HG02885 (cell line): Measurements from ENCODE around the gene KIF22.
"Not testable (repeated sequence)": the region's sequence is repeated elsewhere in the genome, so short reads cannot be mapped to it uniquely, and the experiment has no call there.

ENCODE experiments used
- ATAC-seq: cut with Tn5 transposase; IDR thresholded peaks from one replicate; pipeline ENCODE4 v1.9.1; 2021; ENCODE audit warnings: mild to moderate bottlenecking; ENCODE audit not compliant: unreplicated experiment, poor library complexity

KIF22 gene

DNA sequence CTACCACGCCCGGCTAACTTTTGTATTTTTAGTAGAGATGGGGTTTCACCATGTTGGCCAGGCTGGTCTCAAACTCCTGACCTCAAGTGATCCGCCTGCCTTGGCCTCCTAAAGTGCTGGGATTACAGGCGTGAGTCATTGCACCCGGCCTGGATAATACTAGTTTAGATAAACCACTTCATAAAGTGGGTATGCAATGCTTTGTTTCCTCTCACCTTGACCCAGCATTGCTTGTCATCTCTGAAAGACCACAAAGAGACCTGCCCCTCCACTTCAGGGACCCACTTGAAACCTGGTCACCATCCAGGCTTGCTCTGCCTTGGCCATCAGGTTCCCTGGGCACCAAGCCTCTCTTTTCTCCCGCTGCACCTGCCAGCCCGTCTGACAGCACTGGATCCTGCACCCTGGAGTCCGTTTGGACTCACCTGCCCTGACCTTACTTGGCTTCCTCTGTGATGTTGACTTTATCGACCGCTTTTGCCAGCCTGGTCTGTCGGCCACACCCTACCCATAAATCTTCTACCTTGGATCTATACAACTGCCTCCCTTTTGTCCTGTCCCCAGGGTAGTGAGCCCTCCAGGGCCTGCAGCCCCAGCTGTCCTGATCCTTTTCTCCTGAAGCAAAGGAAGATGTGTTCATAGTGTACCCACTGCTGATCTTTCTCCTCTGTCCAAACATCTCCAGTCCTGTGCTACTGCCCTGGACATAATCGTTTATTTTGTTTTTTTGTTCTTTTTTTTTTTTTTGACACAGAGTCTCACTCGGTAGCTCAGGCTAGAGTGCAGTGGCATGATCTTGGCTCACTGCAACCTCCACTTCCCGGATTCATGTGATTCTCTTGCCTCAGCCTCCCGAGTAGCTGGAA, 25.2 kb upstream of the KIF22 start:
- ATAC-seq, result no peak

DNA sequence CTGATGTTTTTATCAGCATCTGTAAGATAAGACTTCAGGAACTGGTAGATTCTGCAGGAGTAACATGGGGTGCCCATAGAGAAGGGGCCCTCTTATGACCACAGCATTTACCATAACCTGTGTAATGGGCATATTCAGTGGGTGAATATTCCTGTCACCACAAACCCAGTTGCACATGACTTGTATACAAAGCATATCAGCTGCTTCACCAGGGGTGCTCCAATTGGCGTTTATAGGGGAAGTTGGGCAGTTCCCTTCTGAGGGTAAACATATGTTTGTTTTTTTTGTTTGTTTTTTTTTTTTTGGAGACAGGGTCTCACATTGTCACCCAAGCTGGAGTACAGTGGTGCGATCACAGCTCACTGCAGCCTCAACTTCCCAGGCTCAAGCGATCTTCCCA, 24.0 kb upstream of the KIF22 start:
- no peak for ATAC-seq

DNA sequence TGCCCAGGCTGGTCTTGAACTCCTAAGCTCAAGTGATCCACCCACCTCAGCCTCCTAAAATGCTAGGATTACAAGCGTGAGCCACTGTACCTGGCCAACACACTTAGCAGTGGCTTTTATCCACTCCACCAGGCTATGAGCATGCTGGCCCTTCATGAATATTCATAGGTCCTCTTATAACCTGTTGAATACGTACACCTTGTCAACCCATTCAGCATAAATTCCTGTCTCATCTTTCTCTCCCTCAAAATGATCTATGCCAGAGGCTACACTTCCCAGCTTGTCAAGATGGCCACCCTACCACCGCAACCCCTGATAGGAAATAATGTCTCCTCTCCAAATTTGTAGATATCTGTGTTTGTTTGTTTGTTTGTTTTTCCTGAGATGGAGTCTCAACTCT, 23.5 kb upstream of the KIF22 start:
- ATAC-seq, result no peak

DNA sequence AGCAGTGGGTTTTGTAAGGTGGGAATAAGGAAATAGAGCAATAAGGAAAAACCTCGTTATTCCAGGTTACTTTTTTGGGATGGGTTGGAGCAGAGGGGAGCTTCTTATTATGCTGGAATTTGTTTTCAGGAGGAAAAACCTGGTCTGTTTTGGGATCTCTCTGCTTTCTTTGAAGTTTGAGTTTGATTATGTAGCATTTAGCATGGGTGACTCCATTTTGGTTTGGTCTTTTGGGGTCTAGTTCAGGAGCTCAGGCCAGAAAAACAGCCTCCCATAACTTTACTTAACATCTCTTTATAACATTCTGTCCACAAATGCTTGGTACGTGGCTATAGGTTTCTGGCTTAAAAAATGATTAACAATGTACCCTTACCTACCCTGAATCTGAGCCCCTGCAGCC, 21.0 kb upstream of the KIF22 start:
- no peak for ATAC-seq

DNA sequence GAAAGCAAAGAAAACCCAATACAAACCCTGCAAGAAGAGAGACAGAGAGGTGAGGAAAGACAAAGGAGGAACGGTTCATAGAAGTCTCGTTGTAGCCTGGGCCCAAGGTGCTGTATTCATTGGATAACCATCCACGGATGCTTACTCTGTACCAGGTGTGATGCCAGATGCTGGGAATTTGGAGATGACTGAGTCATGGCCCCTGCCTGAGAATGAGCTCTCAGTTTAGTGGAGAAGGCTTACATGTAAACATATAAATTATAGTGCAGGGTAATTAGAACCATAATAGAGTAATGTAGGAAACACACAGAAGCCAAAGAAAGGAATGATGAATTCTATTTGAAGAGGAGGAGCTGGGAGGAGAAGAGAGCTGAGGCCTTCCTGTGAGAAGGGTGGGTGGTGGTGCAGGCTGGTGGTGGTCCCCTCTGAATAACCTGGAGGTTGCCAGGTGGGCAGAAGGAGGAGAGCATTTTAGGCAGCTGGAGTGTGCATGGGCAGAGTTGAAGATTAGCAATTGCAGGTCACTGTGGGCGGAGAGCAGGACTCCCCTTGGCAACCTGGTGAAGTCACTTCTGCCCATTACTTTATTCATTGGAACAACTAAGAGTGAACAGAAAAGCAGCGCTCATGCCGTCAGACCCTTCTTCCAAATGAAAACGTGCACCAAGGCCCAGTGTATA, 20.2 kb upstream of the KIF22 start:
- ATAC-seq, result no peak

DNA sequence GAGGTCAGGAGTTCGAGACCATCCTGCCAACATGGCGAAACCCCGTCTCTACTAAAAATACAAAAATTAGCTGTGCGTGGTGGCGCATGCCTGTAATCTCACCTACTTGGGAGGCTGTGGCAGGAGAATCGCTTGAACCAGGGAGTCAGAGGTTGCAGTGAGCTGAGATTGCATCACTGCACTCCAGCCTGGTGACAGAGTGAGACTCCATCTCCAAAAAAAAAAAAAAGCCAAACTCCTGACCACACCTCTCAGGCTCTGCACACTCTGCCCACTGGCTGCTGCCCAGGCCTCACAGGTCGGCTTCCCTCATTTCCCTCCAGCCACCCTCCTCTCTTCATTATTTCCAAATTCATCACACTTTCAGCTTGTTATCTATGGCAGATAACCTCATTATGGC, 18.2 kb upstream of the KIF22 start:
- not testable (repeated sequence) for ATAC-seq

DNA sequence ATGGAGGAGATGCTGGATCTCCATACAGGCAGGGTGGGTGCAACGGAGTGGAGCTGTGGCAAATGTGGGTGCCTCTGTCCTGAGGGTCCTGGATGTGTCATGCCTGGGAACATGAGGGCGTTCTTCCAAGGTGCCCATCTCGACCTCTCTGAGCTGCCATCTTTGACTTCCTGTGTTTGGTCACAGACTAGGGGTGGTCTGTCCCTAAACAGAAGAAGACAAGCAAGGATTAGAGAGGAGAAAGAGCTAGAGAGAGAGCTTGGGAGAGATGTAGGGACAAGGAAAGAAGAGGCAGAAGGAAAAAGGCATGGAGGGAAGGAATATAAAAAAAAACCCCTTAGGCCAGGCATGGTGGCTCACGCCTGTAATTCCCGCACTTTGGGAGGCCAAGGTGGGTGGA, 15.8 kb upstream of the KIF22 start:
- ATAC-seq, result no peak

DNA sequence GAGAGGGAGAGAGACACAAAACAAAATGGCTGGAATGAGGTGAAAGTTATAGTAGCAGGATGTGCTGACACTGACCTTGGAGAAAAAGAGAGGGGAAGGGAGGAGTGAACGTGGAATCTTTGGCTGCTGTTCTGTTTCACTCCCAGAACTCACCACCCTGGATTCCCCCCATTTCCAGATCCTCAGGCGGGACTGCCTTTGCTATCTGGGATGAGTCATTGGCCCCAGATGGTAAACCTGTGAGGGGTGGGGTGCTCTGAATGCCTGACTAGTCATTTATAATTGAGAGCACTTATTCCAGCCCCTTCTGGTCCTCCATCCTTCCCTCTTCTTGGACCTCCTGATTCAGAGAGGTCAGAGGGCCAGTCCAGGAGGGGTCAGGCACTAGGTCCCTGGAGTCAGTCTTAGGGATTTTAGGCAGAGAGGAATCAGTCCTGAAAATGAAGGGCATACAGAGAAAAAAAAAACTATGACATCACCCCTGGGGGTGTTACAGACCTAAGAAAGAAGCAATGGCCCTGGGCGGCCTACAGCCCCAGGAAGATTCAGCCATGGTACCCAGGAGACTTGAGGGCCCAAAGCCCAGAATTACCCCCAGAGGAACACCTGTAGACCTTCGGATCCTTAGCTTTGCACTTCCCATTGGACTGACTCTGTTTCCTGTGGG, 14.7 kb upstream of the KIF22 start:
- no peak for ATAC-seq

DNA sequence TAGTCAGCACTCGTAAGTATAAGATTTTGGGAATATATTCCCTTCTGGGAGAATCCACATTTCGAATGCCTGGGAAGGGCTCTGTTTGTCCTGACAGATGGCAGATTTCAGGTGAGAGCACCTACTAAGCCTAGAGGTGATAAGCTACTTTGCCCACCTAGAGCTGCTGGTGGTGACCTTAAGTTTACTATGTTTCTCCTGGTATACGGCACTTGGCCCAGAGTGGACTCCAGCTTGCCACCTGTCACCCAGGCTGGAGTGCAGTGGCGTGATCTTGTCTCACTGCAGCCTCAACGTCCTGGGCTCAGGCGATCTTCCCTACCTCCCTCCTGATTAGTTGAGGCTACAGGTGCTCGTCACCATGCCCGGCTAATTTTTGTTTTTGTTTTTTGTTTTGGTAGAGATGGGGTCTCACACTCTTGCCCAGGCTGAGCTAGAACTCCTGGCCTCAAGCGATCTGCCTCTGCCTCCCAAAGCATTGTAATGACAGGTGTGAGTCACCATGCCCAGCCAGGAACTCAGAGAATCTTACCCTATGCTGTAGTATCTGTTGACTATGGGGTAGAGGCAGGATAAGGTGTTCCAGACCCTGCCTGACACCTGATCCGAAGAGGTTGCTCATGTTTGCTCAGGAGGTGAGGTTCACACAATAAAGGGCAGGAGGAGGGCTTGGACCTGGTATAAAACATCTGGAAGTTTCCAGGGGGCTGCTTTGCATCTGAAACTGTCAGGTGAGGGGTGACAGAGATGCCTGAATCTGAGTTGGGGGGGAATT, 12.8 kb upstream of the KIF22 start, which contains the start of gene ZG16:
Gene ZG16 (plus strand): TSS at position 681 of the 775 bp plus-strand sequence. CDS start 1,011 bp downstream, outside the sequence.
- no peak for ATAC-seq

DNA sequence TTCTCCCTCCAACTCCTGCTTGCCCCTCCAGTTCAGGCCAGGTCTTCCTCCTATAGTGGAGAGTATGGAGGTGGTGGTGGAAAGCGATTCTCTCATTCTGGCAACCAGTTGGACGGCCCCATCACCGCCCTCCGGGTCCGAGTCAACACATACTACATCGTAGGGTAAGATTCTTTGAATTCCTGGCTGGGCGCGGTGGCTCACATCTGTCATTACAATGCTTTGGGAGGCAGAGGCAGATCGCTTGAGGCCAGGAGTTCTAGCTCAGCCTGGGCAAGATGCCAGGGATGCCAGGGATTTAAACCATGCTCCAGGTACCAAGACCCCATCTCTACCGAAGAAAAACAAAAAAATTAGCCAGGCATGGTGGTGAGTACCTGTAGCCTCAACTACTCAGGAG, 11.1 kb upstream of the KIF22 start:
- no peak for ATAC-seq

DNA sequence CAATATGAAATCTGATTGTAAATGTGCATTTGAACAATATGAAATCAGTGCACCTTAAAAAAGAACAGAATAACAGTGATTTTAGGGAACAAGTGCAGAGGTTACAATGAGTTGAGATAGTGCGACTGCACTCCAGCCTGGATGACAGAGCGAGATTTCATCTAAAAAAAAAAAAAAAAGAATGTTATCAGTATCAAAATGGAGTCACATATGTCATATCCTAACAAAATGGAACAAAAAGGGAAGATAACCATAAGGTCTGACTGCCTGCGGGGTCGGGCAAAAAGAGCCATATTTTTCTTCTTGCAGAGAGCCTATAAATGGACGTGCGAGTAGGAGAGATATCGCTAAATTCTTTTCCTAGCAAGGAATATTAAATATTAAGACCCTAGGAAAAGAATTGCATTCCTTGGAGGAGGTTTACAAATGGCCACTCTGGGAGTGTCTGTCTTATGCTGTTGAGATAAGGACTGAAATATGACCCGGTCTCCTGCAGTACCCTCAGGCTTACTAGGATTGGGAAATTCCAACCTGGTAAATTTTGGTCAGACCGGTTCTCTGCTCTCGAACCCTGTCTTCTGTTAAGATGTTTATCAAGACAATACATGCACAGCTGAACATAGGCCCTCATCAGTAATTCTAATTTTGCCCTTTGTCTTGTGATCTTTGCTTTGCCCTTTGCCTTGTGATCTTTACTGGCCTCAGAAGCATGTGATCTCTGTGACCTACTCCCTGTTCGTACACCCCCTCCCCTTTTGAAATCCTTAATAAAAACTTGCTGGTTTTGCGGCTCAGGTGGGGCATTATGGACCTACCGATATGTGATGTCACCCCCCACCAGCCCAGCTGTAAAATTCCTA, 7.2 kb upstream of the KIF22 start:
- ATAC-seq, result not testable (repeated sequence)

DNA sequence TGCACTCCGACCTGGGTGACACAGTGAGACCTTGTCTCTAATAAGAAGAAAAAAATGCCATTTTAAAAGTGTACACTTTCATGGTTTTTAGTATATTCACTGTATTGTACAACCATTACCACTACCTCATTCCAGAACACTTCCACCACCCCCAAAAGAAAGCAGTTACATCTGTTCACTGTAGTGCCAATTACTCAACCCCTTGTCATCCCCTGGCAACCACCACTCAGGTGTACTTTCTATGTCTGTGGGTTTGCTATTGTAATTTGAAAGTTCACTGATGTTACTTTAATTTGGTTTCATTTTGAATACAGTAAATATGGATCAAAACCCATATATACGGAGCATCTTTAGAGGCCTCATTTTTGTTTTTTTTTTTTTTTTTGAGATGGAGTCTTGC, 6.4 kb upstream of the KIF22 start:
- no peak for ATAC-seq

DNA sequence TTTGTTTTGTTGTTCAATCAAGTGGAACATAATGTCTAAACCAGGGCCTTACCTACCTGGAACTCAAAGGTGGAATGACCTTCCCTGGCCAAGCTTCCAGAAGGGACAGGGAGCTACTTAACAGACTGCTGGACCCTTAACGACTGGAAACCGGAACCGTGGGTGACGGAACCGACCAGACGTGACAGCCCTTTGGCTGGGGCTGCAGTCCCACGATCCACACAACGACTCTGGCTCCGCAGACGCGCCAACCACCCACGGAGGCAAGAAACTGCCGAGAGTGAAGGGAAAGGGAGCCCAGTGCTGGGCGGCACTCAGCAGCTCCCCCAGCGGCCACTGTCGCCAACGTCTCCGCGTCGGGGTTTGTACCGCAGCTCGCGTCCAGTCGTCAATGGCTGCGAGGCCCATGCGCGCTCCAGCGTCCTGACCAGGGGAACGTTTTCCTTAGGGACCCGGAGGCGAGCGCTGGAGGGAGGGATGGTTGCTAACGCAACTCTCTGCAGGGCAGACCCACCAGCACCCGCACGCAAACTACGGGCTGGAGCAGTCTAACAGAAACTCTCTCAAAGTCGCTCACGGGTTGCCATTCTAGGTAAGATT, 5.5 kb upstream of the KIF22 start:
- ATAC-seq, result no peak

DNA sequence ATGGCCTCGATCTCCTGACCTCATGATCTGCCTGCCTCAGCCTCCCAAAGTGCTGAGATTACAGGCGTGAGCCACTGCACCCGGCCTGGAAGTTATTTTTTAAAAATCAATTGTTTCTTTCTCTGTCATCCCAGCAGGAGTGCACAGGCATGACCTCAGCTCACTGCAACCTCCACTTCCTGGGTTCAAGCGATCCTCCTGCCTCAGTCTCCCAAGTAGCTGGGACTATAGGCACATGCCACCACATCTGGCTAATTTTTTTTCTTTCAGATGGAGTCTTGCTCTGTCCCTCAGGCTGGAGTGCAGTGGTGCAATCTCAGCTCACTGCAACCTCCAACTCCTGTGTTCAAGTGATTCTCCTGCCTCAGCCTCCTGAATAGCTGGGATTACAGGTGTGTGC, 3.4 kb upstream of the KIF22 start:
- ATAC-seq, result not testable (repeated sequence)

DNA sequence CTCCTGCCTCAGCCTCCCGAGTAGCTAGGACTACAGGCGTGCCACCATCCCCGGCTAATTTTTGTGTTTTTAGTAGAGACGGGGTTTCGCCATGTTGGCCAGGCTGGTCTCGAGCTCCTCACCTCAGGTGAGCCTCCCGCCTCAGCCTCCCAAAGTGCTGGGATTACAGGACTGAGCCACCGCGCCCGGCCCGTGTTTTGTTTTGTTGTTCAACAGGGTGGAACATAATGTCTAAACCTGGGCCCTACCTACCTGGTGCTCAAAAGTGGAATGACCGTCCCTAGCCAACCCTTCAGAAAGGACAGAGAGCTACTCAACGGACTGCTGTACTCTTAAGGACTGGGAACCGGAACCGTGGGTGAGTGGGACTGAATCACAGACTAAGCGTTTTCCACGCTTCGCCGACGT, 772 bp upstream of the KIF22 start:
- no peak for ATAC-seq

DNA sequence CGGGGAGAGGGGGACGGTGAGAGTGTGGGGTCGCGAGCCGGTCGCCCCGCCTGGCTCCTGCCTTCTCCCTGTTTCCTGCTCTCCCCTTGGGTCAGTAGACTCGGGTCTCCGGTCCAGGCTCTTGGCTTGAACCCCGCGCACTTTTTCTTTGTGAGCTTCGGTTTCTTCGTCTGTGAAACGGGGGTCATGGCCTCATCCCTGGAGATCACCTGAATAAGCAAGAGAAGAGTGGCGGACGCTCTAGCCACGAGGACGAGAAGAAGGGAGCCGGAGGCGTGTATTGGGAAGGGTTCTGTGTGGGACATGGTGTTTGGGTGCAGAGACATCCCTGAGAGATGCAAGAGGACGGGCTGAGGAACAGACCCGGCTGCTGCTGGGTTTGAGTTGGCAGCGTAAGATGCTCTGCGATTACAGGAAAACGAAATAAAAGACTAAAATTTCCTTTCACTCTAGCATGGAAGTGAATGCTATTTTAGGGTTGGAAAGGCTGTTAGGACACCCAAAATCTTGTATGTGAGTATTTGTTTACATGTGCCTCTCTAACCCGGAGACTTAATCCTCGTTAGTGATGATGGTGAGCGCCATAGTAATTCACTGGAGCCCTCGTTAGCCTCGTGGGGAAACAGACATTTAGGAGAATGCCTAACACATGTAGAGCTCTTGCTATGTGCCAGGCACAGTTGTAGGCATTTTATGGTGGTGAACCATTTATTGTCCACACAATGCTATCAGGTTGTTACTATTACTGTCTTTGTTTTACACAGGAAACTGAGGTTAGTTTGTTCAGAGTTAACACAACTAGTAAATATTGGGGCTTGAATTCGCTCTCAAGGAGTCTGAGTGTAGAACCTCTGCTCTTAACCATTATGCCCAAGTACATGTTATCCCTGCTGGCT, 646 bp downstream of the KIF22 start:
- ATAC-seq, result no peak

DNA sequence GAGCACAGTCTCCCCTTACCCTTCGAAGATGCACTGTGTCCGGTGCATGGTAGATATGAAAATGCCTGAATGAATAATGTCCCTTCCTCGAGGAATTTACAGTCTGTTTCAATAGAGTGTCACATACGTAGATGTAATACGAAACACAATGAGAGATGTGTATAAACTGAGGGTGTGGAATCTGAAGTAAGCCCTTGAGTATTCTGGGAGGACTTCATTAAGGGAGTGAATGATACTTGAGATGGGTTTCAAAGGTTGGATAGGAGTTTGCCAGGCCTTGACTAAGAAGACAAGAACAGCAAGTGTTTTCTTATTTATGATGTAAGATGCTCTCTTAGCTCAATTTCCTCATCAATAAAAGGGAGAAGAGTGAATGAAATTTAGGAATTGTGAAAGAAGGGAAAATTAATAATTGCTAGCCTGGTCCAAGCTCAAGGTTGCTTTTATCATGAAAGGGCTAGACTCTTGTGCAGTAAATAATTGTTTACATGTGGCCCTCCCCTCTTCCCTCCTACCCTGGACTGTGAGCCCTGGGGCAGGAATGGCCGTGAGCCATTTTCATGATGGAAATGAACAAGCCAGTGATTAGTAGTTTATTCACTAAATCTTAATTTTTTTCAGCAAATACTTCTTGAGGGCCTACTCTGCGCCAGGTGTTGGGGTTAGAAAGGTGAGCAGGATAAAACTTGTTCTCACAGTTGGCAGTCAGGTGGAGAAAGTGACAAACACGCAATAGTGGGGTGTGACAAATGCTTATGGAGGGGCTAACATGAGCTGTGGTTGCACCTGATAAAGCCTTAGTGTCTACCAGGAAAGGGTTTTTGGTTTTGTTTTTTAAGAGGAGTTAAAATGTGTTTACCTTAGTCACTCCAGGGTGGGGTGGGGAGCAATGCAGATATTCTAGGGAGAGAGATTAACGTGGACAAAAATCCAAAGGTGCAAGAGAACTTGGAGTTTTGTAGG, 1.6 kb downstream of the KIF22 start:
- no peak for ATAC-seq
